CD4-positive, alpha-beta T cell treated with Interleukin-21 for 1 hour (primary cell): ENCODE measurements around the gene PLCG2.
"Not testable (repeated sequence)": the region's sequence is repeated elsewhere in the genome, so short reads cannot be mapped to it uniquely, and the experiment has no call there.

ENCODE experiments used
- DNase-seq: peaks from one replicate; pipeline ENCODE4 v3.0.0-alpha.2; 2020

Gene PLCG2

GRCh38 chr16:81755915-81756614 is 23.0 kb upstream of the PLCG2 start:
- no peak for DNase-seq

GRCh38 chr16:81756615-81757356 is 22.3 kb upstream of the PLCG2 start:
- DNase-seq: no peak

- DNase-seq: no peak
Observed at GRCh38 chr16:81758376-81758775, 20.7 kb upstream of the PLCG2 start.

GRCh38 chr16:81762322-81762721 is 16.8 kb upstream of the PLCG2 start:
- DNase-seq: not testable (repeated sequence)

GRCh38 chr16:81765111-81765919 is 13.8 kb upstream of the PLCG2 start:
- no peak for DNase-seq

- no peak for DNase-seq
Observed at GRCh38 chr16:81765969-81766368, 13.1 kb upstream of the PLCG2 start.

GRCh38 chr16:81767987-81768592 is 11.0 kb upstream of the PLCG2 start:
- DNase-seq: no peak

GRCh38 chr16:81770008-81770407 is 9.1 kb upstream of the PLCG2 start:
- DNase-seq: no peak

GRCh38 chr16:81774348-81774747 is 4.7 kb upstream of the PLCG2 start:
- no peak for DNase-seq

GRCh38 chr16:81775570-81775969 is 3.5 kb upstream of the PLCG2 start:
- DNase-seq: no peak

GRCh38 chr16:81778231-81778630 is 860 bp upstream of the PLCG2 start:
- no peak for DNase-seq

- no peak for DNase-seq
Observed at GRCh38 chr16:81779536-81780320, 637 bp downstream of the PLCG2 start.

GRCh38 chr16:81780350-81780749 is 1.3 kb downstream of the PLCG2 start:
- DNase-seq: no peak

GRCh38 chr16:81782236-81782635 is 3.1 kb downstream of the PLCG2 start:
- DNase-seq: no peak

- DNase-seq: no peak
Observed at GRCh38 chr16:81784072-81784795, 5.1 kb downstream of the PLCG2 start.

- no peak for DNase-seq
Observed at GRCh38 chr16:81785138-81785924, 6.2 kb downstream of the PLCG2 start.

- no peak for DNase-seq
Observed at GRCh38 chr16:81786321-81786720, 7.2 kb downstream of the PLCG2 start.

- DNase-seq: no peak
Observed at GRCh38 chr16:81786868-81787267, 7.8 kb downstream of the PLCG2 start.

- DNase-seq: no peak
Observed at GRCh38 chr16:81787659-81788058, 8.6 kb downstream of the PLCG2 start.

GRCh38 chr16:81790277-81790676 is 11.2 kb downstream of the PLCG2 start:
- no peak for DNase-seq
